K562 (cell line): ENCODE results near the gene SEZ6L. TPM values are rescaled to one million over a fixed set of nuclear protein-coding genes. Genes with fewer than 3 reads are reported as not detected.

Experiments used
- ATAC-seq: fragments of 200-7000 bp; cut with Tn5 transposase; 3 replicates; pipeline ENCODE4 v1.9.1; 2020; ENCODE audit warnings: moderate library complexity
- BruUV-seq: library from RNA; stranded (reverse); fragments of 400-500 nt; replicated peaks from 2 replicates; lab custom pipeline; 2021; lab: Mats Ljungman, UMichigan
- CTCF ChIA-PET: fragments of 300-600 bp; formaldehyde crosslinking; extraction: SDS; loops from one replicate; lab custom pipeline; 2021; ENCODE audit warnings: low intra/inter-chr PET ratio; lab: Yijun Ruan, JAX
- POLR2A ChIA-PET: fragments of 300-600, 350-650 bp; sonication (Branson Sonifier 250); formaldehyde crosslinking; extraction: SDS; loops from one replicate; lab custom pipeline; 2021; ENCODE audit warnings: antibody characterized with exemption, inconsistent platforms; lab: Yijun Ruan, JAX
- DNase-seq, 4 experiments: peaks; one replicate each; pipeline versions ENCODE4 v3.0.0 to v3.0.0-alpha.2; 2011 to 2018; ENCODE audit warnings: low spot score in 3 of 4, mixed read lengths in 3 of 4; ENCODE audit errors: extremely low read depth in 1 of 4
- FAIRE-seq: peaks from 2 replicates; lab custom pipeline; 2011; peaks lifted over from hg19 to GRCh38; lab: Jason Lieb, UNC
- H2AFZ ChIP-seq: 2 replicates; pipeline ENCODE4 v1.6.0; 2011; ENCODE audit warnings: low read depth, low read length, control low read depth, inconsistent platforms
- H3K27ac ChIP-seq: fragments of 200-600 bp; 3 replicates; pipeline ENCODE4 v1.8.0; 2011; ENCODE audit warnings: low read depth, mild to moderate bottlenecking, control low read depth, inconsistent platforms, low read length, moderate library complexity, mixed read lengths; ENCODE audit errors: extremely low read depth
- H3K27me3 ChIP-seq, 2 experiments: fragments of 300-600 bp in 1 of 2; 2 replicates in 1 of 2; 3 replicates in 1 of 2; pipeline versions ENCODE4 v1.6.0 to v1.8.0; 2011; ENCODE audit warnings: inconsistent platforms in 2 of 2, low read length in 2 of 2, mild to moderate bottlenecking in 1 of 2, mixed read lengths in 1 of 2, moderate library complexity in 1 of 2; ENCODE audit not compliant: control insufficient read depth in 2 of 2, insufficient read depth in 2 of 2
- H3K36me3 ChIP-seq: fragments of 300-600 bp; 3 replicates; pipeline ENCODE4 v1.8.0; 2011; ENCODE audit warnings: mild to moderate bottlenecking, low read length, inconsistent platforms; ENCODE audit not compliant: control insufficient read depth, insufficient read depth
- H3K4me1 ChIP-seq, 2 experiments: fragments of 200-600 bp in 1 of 2; replicated peaks in 1 of 2; 2 replicates in 1 of 2; 3 replicates in 1 of 2; pipeline versions ENCODE4 v1.5.1 to v1.8.0; 2011; ENCODE audit warnings: inconsistent platforms in 2 of 2, low read length in 2 of 2, mild to moderate bottlenecking in 1 of 2, mixed read lengths in 1 of 2, moderate library complexity in 1 of 2; ENCODE audit not compliant: control insufficient read depth in 2 of 2, insufficient read depth in 2 of 2
- H3K4me2 ChIP-seq: 2 replicates; pipeline ENCODE4 v1.6.1; 2011; ENCODE audit warnings: low read length, control low read depth, inconsistent platforms, mixed read lengths; ENCODE audit not compliant: insufficient read depth
- H3K4me3 ChIP-seq: fragments of 200-600 bp; sonication (generic), shearing (Covaris generic); 2 replicates; pipeline ENCODE4 v1.5.1; 2016; ENCODE audit warnings: control low read depth, inconsistent platforms
- H3K79me2 ChIP-seq: fragments of 200-600 bp; 3 replicates; pipeline ENCODE4 v1.8.0; 2011; ENCODE audit warnings: low read length, inconsistent platforms; ENCODE audit not compliant: control insufficient read depth, insufficient read depth
- H3K9ac ChIP-seq, 2 experiments: 2 replicates each; pipeline versions ENCODE4 v1.6.0 to v1.6.1; 2011; ENCODE audit warnings: low read depth in 2 of 2, low read length in 2 of 2, control low read depth in 1 of 2, inconsistent platforms in 1 of 2, mild to moderate bottlenecking in 1 of 2, mixed read lengths in 1 of 2; ENCODE audit not compliant: insufficient read depth in 1 of 2
- H3K9me1 ChIP-seq: one replicate; pipeline ENCODE4 v1.6.0; 2011; ENCODE audit warnings: inconsistent platforms, mild to moderate bottlenecking, low read length, moderate library complexity; ENCODE audit not compliant: control insufficient read depth, insufficient read depth
- H3K9me3 ChIP-seq: replicated peaks from 2 replicates; pipeline ENCODE4 v1.5.1; 2011; ENCODE audit warnings: low read depth, low read length, inconsistent platforms; ENCODE audit not compliant: control insufficient read depth, insufficient read depth
- H4K20me1 ChIP-seq: replicated peaks from 2 replicates; pipeline ENCODE4 v1.6.1; 2011; ENCODE audit warnings: low read length, inconsistent platforms, mixed read lengths; ENCODE audit not compliant: control insufficient read depth, insufficient read depth
- ARID1B ChIP-seq: fragments of 450-650 bp; IDR thresholded peaks from 2 replicates; pipeline ENCODE4 v1.6.1; 2016; ENCODE audit warnings: antibody characterized with exemption, mild to moderate bottlenecking, inconsistent platforms
- DDX20 ChIP-seq: fragments of 450-650 bp; IDR thresholded peaks from 2 replicates; pipeline ENCODE4 v1.6.1; 2016; ENCODE audit warnings: missing genetic modification characterization, low read depth, mild to moderate bottlenecking, missing compliant biosample characterization, moderate library complexity
- ELF2 ChIP-seq: fragments of 250-450 bp; sonication (Bioruptor Pico); IDR thresholded peaks from 2 replicates; pipeline ENCODE4 v1.5.0; 2021; ENCODE audit warnings: mild to moderate bottlenecking
- FOXM1 ChIP-seq, 2 experiments: fragments of 450-650 bp in 1 of 2; sonication (generic) in 1 of 2; formaldehyde crosslinking in 1 of 2; IDR thresholded peaks; 2 replicates each; pipeline versions ENCODE4 v1.6.1 to v1.9.0; 2017 to 2022; ENCODE audit warnings: low read depth in 2 of 2, mild to moderate bottlenecking in 2 of 2, missing genetic modification reagents in 1 of 2, moderate library complexity in 1 of 2
- GATA2 ChIP-seq: sonication (generic); formaldehyde crosslinking; IDR thresholded peaks from 2 replicates; pipeline ENCODE4 v1.4.0; 2020; ENCODE audit warnings: mild to moderate bottlenecking, missing genetic modification reagents
- MTA2 ChIP-seq: fragments of 450-650 bp; IDR thresholded peaks from 2 replicates; pipeline ENCODE4 v1.6.1; 2016; ENCODE audit warnings: low read depth
- NR4A1 ChIP-seq, 2 experiments: fragments of 250-450 bp in 1 of 2; fragments of 450-650 bp in 1 of 2; sonication (Bioruptor Pico) in 1 of 2; IDR thresholded peaks; 2 replicates each; pipeline versions ENCODE4 v1.4.0 to v1.6.1; 2016 to 2020; ENCODE audit warnings: mild to moderate bottlenecking in 2 of 2, missing compliant biosample characterization in 1 of 2, missing genetic modification characterization in 1 of 2, moderate library complexity in 1 of 2
- RCOR1 ChIP-seq, 2 experiments: IDR thresholded peaks; 2 replicates each; pipeline ENCODE4 v1.6.1; 2012; ENCODE audit warnings: low read depth in 2 of 2, low read length in 2 of 2, borderline replicate concordance in 1 of 2, improper control_type of control experiment in 1 of 2
- RFX7 ChIP-seq: fragments of 250-450 bp; sonication (Bioruptor Pico); IDR thresholded peaks from 2 replicates; pipeline ENCODE4 v1.5.1; 2021; ENCODE audit warnings: mild to moderate bottlenecking
- SMAD1 ChIP-seq: fragments of 150-350 bp; IDR thresholded peaks from 2 replicates; pipeline ENCODE4 v1.6.1; 2014; ENCODE audit warnings: low read length, low read depth; ENCODE audit not compliant: partially characterized antibody
- XRCC3 ChIP-seq: fragments of 450-650 bp; IDR thresholded peaks from 2 replicates; pipeline ENCODE4 v1.6.1; 2017; ENCODE audit warnings: mild to moderate bottlenecking, moderate library complexity
- ZNF133 ChIP-seq: fragments of 250-450 bp; sonication (Bioruptor Pico); IDR thresholded peaks from 2 replicates; pipeline ENCODE4 v1.4.0; 2020; ENCODE audit warnings: mild to moderate bottlenecking
- ZNF408 ChIP-seq: fragments of 250-450 bp; sonication (Bioruptor Pico); IDR thresholded peaks from 2 replicates; pipeline ENCODE4 v1.4.0; 2020; ENCODE audit warnings: low read depth, mild to moderate bottlenecking, moderate library complexity
- WGBS: fragments of 100-300 bp; shearing (Covaris generic); methylation state at CpG from one replicate; pipeline ENCODE4 v1.1.6; 2016; ENCODE audit warnings: low coverage, mixed read lengths; ENCODE audit not compliant: insufficient coverage; ENCODE audit errors: missing lambda C conversion rate; 5-methylcytosine and 5-hydroxymethylcytosine counted together
- in situ Hi-C: fragments of 300-500 bp; cut with MboI; formaldehyde crosslinking; loops from 4 replicates; pipeline ENCODE4 v1.15.0; 2018; ENCODE audit warnings: inconsistent platforms, mixed read lengths
- intact Hi-C: fragments of 100-400 bp; cut with micrococcal nuclease; formaldehyde crosslinking; loops from 2 replicates; pipeline ENCODE4 v1.14.2; 2022
- polyA plus RNA-seq, 8 experiments: library from polyadenylated mRNA; depleted of rRNA in 4 of 8; stranded (reverse) in 5 of 8; unstranded in 3 of 8; fragments of >200 nt; fragmentation: Nextera tagmentation in 2 of 8; fragmentation: Illumina TruSeq in 1 of 8; extraction: Ambion mirVana in 2 of 8; extraction: Trizol in 1 of 8; gene quantifications; 2 replicates each; pipeline versions ENCODE4 v1.2.1 to v1.2.3, GENCODE V29; 2011 to 2014; ENCODE audit warnings: inconsistent platforms in 1 of 8, missing spikeins in 1 of 8
- total RNA-seq, 7 experiments: library from RNA; depleted of rRNA in 6 of 7; stranded (reverse); fragments of >200 nt in 6 of 7; fragmentation: Illumina TruSeq in 2 of 7; extraction: Trizol in 2 of 7; gene quantifications; 2 replicates each; pipeline versions ENCODE4 v1.2.1 to v1.2.3, GENCODE V29; 2011 to 2021; ENCODE audit warnings: low replicate concordance in 1 of 7
- TF ChIP-seq, protein P1 (sequence below): fragments of 450-650 bp; IDR thresholded peaks from 2 replicates; pipeline ENCODE4 v1.6.1; 2016; ENCODE audit warnings: mild to moderate bottlenecking
- TF ChIP-seq, protein P2 (sequence below): sonication (generic); formaldehyde crosslinking; IDR thresholded peaks from 2 replicates; pipeline ENCODE4 v1.9.0; 2022; ENCODE audit warnings: mild to moderate bottlenecking, missing genetic modification reagents
- TF ChIP-seq, protein P3 (sequence below): sonication (generic); formaldehyde crosslinking; IDR thresholded peaks from 2 replicates; pipeline ENCODE4 v1.8.1; 2023; ENCODE audit warnings: mild to moderate bottlenecking, missing genetic modification reagents
- TF ChIP-seq, protein P4 (sequence below): sonication (generic); formaldehyde crosslinking; IDR thresholded peaks from 2 replicates; pipeline ENCODE4 v1.8.0; 2022; ENCODE audit warnings: mild to moderate bottlenecking, low read depth, missing genetic modification reagents

SEZ6L gene
- total and polyA plus RNA-seq, 9 of the 15 experiments (the other 6 are each of a cell fraction or from before 2014, with no cell fraction given) = not detected

DNA sequence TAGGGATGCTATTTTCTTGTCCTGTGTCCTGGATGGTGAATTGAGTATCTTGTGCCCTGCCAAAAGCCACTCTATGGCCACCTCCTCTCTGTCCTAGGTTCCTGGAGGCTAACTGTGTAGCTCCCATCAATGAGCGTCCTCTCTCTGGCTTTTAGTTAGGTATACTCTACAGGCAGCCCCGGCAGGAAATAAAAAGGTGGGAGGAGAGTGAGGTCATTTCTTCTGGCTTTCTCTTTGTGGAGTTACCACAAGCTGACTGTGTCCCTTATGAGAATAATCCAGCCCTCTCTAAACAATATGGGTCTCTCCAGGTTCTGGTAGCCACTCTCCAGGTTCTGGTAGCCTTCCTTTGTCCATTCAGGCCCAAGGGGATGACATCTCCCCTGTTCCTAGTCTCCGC is 248.1 kb downstream of the SEZ6L start:
- Histone ChIP-seq H3K4me2 (no peak overlapping the region), H3K4me3 (no peak overlapping the region), H3K9me1 (no peaks in the 10 kb centered on the region), H4K20me1 (no peaks in the 10 kb centered on the region), H3K27me3 (0 out of 5 replicates have a peak, but pooled peaks cover 2 to 4% of the 10 kb centered on the region in 2 experiments), H3K79me2 (no peaks in the 10 kb centered on the region), H3K27ac (no peak overlapping the region), H2AFZ (no peak overlapping the region), H3K9ac (no peak overlapping the region), H3K9me3 (no peaks in the 10 kb centered on the region), H3K36me3 (no peaks in the 10 kb centered on the region), H3K4me1 (no peaks in the 10 kb centered on the region)
- ChIA-PET CTCF (no interaction called here), POLR2A (no interaction called here)
- ATAC-seq (no peak), FAIRE-seq (no peak), DNase-seq (no peak)
- BruUV-seq = no TSS peak
- TF ChIP-seq MTA2 = no peak
- TF ChIP-seq DDX20 (tag) = no peak
- TF ChIP-seq, protein P1, sequence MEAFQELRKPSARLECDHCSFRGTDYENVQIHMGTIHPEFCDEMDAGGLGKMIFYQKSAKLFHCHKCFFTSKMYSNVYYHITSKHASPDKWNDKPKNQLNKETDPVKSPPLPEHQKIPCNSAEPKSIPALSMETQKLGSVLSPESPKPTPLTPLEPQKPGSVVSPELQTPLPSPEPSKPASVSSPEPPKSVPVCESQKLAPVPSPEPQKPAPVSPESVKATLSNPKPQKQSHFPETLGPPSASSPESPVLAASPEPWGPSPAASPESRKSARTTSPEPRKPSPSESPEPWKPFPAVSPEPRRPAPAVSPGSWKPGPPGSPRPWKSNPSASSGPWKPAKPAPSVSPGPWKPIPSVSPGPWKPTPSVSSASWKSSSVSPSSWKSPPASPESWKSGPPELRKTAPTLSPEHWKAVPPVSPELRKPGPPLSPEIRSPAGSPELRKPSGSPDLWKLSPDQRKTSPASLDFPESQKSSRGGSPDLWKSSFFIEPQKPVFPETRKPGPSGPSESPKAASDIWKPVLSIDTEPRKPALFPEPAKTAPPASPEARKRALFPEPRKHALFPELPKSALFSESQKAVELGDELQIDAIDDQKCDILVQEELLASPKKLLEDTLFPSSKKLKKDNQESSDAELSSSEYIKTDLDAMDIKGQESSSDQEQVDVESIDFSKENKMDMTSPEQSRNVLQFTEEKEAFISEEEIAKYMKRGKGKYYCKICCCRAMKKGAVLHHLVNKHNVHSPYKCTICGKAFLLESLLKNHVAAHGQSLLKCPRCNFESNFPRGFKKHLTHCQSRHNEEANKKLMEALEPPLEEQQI = no peak
- no peak for TF ChIP-seq RFX7 (CRISPR knock-in tag)
- TF ChIP-seq, protein P2, sequence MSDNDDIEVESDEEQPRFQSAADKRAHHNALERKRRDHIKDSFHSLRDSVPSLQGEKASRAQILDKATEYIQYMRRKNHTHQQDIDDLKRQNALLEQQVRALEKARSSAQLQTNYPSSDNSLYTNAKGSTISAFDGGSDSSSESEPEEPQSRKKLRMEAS (CRISPR knock-in tag) = no peak
- TF ChIP-seq ZNF408 = no peak
- TF ChIP-seq SMAD1 = no peak
- TF ChIP-seq ELF2 = no peak
- TF ChIP-seq, protein P3, sequence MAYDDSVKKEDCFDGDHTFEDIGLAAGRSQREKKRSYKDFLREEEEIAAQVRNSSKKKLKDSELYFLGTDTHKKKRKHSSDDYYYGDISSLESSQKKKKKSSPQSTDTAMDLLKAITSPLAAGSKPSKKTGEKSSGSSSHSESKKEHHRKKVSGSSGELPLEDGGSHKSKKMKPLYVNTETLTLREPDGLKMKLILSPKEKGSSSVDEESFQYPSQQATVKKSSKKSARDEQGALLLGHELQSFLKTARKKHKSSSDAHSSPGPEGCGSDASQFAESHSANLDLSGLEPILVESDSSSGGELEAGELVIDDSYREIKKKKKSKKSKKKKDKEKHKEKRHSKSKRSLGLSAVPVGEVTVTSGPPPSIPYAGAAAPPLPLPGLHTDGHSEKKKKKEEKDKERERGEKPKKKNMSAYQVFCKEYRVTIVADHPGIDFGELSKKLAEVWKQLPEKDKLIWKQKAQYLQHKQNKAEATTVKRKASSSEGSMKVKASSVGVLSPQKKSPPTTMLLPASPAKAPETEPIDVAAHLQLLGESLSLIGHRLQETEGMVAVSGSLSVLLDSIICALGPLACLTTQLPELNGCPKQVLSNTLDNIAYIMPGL (CRISPR knock-in tag) = no peak
- no peak for TF ChIP-seq ZNF133 (CRISPR knock-in tag)
- no peak for TF ChIP-seq FOXM1 (IDR thresholded peaks at IDR 0.05; ENCODE audit: low read depth)
- no peak for TF ChIP-seq FOXM1 (CRISPR knock-in tag; IDR thresholded peaks at IDR 0.05; ENCODE audit: low read depth)
- no peak for TF ChIP-seq XRCC3
- no peak for TF ChIP-seq ARID1B
- no peak for TF ChIP-seq NR4A1 (CRISPR knock-in tag; IDR thresholded peaks at IDR 0.05)
- no peak for TF ChIP-seq NR4A1 (tag; IDR thresholded peaks at IDR 0.05)
- TF ChIP-seq RCOR1 (IDR thresholded peaks at IDR 0.05; ENCODE audit: borderline replicate concordance in 1 of 2, low read depth in 2 of 2, low read length in 2 of 2) = no peak
- TF ChIP-seq GATA2 (CRISPR knock-in tag) = no peak
- TF ChIP-seq, protein P4, sequence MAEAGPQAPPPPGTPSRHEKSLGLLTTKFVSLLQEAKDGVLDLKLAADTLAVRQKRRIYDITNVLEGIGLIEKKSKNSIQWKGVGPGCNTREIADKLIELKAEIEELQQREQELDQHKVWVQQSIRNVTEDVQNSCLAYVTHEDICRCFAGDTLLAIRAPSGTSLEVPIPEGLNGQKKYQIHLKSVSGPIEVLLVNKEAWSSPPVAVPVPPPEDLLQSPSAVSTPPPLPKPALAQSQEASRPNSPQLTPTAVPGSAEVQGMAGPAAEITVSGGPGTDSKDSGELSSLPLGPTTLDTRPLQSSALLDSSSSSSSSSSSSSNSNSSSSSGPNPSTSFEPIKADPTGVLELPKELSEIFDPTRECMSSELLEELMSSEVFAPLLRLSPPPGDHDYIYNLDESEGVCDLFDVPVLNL = no peak
- in situ Hi-C loops = no loop called here
- 19% methylated on average over 2 of the region's 3 CpGs for WGBS
- intact Hi-C loops = no loop called here
